VCaP (cell line): Measurements from ENCODE around the gene ETFRF1.

Experiments used
- H3K27ac ChIP-seq: fragments of 450-650 bp; 2 replicates; pipeline ENCODE4 v1.5.1; 2017
- CTCF ChIP-seq: fragments of 450-650 bp; conservative IDR thresholded peaks from 2 replicates; pipeline ENCODE4 v1.5.1; 2017; ENCODE audit warnings: mild to moderate bottlenecking, moderate library complexity

The ETFRF1 gene

GRCh38 chr12:25253371-25254068, 58.5 kb downstream of the ETFRF1 start:
- TF ChIP-seq CTCF = no peak
- H3K27ac ChIP-seq = no peak overlapping the region

DNA sequence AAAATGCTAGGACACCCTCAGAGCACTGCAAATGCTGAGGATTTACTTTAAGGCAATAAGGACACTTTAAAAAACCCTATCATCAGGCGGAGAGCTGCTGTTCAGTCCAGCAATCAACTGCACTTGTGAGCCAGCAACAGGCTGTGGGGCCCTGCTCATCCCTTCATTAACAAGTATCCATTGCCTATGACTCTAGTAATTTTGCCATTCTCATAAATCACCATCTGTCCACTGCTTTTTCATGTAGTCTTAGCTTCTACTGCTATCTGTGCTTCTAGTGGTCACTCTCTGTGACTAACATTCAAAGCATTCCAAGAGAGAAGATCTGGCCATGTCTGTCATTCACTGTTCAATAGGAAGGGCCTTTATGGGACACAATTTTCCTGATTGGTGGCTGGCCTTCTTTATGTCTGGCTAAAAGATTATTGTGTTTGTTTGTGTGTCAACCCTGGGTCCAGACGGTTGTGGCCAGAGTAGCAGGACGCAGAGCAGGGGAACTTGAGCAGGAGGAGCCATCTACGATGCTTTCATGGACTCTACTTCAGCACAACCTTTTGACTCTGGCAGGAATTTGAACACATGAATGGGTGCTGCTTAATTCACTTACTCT, 59.3 kb downstream of the ETFRF1 start:
- no peak for TF ChIP-seq CTCF
- H3K27ac ChIP-seq = no peak overlapping the region
